ENCODE data around the gene RNFT2.

The RNFT2 gene

DNA sequence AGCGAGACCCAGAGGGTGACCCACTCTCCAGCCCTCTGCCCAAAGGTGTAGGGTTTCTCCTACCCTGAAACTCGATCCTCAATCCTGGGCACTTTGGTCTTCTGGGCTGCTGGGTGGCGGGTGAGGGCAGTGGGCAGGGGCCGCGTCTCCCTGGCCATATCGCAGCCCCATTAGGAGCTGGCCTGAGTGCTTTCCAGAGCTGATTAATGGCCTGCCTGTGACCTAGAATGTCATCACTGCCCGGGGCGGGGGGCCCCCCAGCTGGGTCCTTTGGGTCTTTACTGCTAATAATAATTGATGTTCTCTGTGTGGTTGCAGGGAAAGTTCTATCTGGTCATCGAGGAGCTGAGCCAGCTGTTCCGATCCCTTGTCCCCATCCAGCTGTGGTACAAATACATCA, 95.4 kb downstream of the RNFT2 start:
- no peak for DNase-seq (ENCODE audit: low spot score)

DNA sequence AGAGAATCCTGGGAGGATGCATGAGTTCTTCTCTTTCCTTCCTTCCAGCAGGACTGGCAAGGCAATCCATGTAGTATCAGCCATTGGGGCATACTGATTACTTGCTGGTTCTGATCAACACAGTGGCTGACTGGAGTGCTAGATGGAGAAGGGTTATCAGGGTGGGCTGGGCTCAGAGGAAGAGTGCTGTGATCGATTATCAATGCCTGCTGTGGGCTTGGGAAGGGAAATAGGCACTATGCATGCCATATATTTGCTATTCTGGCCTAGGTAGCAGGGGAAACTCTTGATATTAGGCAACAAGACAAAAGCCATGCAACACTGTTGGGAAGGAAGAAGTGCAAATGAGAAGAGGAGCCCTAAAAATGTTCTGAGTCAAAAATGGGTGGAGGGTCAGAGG, 97.4 kb downstream of the RNFT2 start:
- no peak for DNase-seq (ENCODE audit: low spot score)

DNA sequence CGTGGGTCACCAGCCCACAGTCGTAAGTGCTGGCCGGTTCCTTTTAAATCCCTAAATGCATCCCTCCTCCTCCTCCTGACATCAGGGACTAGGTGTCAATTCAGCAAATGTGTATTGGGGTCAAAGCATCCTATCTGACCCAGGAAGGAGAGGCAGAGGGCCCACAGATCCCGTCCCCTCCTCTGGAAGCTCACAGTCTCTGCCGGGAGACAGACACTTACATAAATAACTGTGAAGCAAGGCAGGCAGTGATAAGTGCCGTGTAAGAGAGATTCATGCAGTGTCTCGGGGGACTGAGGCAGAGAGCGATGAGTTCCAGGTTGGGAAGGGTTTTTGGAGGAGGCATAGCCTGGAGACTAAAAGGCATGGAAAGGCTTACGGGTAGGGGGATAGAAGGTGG, 99.0 kb downstream of the RNFT2 start:
- DNase-seq (ENCODE audit: low spot score): no peak

DNA sequence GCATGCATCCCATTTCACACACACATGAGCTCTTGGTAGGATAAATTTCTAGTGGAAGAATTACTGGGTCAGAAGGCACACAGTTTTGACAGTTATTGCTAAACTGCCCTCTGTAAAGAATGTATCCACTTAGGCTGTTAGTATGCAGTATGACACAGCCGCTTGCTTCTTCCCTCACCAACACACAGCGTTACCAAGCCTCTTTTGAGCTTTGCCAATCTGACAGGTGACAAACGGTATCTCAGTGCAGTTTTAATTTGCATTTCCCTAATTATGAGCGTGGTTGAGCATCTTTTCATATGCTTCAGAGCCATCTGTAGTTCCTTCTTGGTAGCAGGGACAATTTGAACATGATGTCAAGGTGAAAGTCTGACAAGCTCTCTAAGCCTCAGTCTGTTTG, 100.2 kb downstream of the RNFT2 start:
- no peak for DNase-seq (ENCODE audit: low spot score)

DNA sequence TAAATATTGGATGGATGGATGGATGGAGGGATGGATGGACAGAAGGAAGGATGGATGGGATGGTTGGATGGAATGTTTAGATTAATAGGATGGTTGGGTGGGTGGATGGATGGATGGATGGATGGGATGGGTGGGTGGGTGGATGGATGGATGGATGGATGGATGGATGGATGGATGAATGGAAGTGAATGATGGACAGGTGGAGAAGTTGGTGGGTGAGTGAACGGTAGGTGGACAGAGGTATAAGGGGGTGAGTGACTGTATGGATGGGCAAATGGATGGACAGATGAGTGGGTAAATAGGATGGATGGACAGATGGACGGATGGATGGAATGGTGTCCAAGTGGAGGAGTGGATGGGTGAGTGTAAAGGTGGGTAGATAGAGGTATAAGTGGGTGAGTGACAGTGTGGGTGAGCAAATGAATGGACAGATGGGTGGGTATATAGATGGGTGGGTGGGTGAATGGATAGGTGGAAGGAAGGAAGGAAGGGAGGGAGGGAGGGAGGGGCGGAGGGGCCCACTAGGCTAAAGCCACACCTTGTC, 101.2 kb downstream of the RNFT2 start:
- no peak for DNase-seq (ENCODE audit: low spot score)

DNA sequence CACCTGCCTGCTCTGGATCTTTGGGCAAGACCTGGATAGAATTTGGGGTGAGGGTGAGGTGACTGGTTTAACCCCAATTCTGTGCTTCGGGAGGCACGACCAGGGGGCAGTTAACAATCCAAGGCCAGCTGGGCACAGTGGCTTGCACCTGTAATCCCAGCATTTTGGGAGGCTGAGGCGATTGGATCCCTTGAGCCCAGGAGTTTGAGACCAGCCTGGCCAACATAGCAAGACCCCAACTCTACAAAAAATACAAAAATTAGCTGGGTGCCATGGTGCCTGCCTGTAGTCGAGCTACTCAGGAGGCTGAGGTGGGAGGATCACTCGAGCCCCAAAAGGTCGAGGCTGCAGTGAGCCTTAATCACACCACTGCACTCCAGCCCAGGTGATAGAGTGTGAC, 105.0 kb downstream of the RNFT2 start:
- DNase-seq (ENCODE audit: low spot score): no peak

DNA sequence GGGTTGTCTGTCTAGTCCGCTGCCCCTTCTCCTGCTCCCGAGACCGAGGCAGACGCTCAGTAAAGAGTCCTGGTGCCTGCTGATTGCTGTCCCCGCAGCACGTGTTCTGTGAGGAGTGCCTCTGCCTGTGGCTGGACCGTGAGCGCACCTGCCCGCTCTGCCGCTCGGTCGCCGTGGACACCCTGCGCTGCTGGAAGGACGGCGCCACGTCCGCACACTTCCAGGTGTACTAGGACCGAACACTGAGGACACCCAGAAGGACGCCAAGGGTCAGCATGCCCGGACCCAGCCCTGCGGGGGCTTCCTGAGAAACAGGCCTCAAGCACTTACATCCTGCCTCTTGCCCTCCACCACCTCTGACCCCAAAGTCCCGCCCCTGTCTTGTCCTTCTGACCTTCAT, 111.1 kb downstream of the RNFT2 start:
- DNase-seq (ENCODE audit: low spot score): no peak

DNA sequence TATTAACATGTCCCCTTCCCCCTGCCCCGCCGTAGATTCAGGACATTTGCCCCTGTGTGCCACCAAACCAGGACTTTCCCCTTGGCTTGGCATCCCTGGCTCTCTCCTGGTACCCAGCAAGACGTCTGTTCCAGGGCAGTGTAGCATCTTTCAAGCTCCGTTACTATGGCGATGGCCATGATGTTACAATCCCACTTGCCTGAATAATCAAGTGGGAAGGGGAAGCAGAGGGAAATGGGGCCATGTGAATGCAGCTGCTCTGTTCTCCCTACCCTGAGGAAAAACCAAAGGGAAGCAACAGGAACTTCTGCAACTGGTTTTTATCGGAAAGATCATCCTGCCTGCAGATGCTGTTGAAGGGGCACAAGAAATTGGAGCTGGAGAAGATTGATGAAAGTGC, 114.2 kb downstream of the RNFT2 start:
- no peak for DNase-seq (ENCODE audit: low spot score)

DNA sequence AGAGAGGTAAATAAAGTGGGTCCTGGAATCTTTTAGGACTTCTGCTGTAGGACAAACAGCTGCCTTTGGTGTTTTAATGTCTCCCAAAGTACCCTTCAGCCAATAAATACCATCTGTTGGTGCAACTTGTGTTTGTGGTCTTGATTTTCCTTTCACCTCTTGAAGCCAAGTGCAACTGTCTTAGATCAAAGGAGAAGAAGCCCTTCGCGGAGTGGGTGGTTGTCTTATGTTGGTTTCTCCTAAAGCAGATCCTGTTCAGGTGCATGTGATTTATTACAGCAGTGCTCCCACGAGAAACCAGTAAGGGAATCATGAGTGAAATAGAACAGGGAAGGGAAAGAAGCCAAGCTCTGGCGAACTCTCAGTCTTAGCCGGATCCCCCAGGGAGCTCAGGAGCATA, 115.4 kb downstream of the RNFT2 start:
- no peak for DNase-seq (ENCODE audit: low spot score)

DNA sequence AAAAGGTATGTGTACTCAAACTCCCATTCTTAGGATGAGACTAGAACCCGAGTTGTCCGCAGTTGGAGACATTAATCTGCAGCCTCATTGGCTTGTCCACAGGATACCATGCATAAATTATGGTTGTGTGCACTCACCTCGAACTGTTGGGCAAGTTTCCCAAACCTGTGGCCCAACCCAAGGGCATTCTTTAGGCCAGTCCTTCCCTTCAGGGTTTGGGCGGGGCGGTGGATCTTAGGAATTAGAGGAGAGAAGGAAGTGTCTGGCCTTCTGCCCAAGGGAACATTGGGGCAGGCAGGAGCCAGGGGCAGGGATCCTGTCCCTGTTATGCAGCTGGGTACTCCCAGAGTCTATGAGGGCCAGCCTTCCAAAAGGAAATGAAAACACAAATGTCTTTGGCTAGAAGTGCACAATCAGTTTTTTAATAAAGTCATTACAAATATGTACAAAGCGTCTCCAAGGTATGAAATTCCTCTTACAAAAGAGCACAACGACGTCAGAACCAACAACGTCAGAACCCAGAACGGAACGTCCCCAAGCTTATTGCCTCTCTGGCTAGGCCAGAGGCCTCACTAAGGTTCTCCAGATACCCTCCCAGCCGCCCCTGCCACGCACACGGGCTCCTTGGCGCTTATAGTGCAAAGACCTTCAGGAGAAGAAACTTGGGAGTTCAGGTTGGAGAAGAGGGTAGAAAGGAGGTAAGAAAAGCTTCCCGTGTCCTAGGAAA, 117.8 kb downstream of the RNFT2 start:
- no peak for DNase-seq (ENCODE audit: low spot score)

DNA sequence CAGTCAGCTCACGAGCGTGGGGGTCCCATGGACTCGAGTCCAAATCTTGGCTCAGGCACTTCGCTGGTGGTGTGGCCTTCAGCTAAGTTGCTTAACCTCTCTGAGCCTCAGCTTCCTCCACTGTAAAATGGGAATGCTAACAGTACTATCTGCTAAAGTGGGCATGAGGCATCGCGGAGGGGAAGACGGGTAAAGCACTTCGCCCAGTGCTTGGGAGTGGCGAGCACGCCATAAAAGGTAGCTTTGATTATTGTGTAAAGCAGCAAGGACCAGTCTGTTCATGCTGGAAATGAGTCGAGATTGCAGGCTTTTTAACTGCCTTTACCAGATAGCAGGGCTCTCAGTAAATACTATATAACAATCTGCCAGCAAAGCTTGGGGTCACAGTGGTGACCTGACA, 118.6 kb downstream of the RNFT2 start:
- no peak for DNase-seq (ENCODE audit: low spot score)

DNA sequence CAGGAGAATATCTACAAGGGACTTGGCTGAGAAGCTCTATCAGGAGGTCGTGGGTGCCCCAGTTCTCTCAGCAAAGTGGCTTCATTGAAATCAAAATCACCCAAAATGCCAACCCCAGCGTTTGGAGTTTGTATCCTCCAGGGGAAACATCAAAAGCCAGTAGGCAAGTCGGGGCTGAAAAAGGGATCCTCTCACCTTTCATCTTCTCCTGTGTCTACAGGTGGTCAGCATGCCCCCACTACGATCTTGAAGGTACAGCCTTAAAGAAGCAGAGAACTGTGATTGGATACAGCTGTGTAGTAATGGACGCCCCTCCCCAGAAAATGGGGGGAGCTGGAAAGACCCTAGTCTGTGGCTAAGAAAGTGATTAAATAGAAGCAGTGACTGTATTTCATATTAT, 121.0 kb downstream of the RNFT2 start:
- DNase-seq (ENCODE audit: low spot score): no peak

DNA sequence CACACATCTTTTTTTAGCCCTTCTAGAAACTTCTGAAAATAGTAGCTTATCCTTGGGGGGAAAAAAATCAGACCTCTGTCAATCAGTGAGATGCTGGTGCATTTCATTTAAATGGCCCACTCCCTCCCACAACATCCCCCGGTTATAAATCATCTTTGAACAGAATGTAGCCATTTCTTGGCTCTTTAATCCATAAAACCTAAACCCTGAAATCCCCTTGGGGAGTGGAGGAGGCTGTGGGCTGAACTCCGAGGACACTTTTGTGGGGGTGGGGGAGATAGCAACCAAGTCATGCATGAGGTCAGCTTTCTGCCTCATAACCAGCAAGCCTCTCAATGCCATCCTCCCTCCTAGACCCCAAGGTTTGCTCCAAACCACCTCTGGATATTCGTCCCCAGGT, 122.1 kb downstream of the RNFT2 start:
- no peak for DNase-seq (ENCODE audit: low spot score)

DNA sequence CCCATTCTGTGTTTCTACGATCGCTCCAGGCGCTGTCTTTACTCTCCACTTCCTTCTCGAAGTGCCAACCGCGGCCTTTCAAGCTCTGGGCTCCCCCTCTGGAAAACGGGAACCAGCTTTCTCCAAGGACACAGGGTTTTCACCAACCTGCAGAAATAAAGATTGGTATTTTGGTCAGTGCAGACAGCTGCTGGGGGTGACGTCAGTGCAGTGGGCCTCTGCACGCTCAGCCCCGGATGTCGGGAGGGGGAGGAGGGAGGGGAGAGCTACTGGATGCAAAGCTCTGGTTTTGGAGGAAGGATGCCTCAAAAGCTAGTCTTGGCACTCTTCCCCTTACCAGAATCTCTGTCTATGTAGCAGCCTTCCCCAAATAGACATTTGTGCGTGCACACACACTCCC, 123.2 kb downstream of the RNFT2 start:
- DNase-seq (ENCODE audit: low spot score): no peak

DNA sequence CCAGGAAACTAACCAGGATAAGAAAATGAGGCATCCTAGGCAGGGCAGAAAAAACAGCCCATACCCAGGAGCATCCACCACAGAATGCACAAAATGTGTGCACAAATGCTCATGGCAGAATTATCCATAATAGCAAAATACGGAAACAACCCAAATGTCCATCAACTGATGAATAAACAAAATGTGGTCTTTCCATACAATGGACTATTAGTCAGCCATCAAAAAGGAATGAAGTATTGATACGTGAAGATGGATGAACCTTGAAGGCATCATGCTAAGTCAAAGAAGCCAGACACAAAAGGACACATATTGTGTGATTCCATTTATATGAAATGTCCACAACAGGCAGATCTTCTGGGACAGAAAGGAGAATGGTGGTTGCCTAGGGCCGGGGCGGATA, 124.1 kb downstream of the RNFT2 start:
- no peak for DNase-seq (ENCODE audit: low spot score)

DNA sequence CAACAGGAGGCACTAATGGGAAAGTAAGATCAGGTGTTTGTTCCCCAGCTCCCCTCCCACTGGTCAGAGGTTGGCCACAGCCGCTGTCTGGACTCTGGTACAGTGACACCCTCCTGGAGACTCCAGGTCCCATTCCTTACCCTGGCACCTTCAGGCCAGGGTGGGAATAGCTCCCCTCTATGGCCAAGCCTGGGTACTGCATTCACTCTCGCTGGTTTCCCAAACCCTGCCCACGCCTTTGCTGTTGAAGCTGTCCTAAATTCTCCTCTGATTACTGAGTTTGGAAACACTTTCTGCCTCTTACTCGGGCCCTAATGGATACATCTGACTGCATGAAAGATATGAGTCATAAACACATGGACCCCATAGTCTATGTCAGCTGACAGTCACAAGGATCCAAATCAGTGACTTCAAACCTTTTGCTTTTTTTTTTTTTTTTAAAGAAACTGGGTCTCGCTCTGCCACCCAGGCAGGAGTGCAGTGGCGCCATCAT, 125.2 kb downstream of the RNFT2 start:
- DNase-seq (ENCODE audit: low spot score): no peak

DNA sequence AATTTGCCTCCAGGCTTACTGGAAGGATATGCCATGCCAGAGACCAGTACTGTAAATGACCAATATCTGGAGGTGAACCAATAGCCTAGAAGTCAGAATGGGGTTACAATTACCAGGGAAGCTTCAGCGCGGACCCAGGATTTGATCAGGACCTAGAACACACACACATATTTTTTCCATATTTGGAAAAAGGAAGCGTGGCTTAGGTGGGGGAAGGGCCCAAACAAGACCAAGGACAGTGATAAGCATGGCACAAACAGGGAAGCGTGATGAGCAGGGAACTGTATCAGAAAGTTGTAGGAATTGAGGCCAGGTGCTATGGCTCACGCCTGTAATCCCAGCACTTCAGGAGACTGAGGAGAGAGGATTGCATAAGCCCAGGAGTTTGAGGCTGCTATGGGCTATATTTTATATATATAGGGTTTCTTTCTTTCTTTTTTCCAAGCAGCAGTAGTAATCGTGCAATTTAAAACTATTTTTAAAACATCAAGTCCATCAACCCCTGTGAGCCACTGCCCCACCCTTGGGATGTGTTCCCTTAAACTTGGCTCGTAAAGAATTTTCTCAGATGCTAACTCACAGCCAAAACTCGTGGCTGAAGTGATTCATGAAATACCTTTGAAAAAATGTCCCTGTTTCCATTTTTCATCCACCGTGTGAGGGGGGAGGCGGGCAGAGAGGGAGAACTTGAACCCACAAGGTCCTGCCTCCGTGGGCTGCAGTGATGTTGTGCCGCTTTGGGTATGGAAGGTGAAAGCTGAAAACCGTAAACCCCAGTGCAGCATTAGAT, 126.5 kb downstream of the RNFT2 start:
- no peak for DNase-seq (ENCODE audit: low spot score)

DNA sequence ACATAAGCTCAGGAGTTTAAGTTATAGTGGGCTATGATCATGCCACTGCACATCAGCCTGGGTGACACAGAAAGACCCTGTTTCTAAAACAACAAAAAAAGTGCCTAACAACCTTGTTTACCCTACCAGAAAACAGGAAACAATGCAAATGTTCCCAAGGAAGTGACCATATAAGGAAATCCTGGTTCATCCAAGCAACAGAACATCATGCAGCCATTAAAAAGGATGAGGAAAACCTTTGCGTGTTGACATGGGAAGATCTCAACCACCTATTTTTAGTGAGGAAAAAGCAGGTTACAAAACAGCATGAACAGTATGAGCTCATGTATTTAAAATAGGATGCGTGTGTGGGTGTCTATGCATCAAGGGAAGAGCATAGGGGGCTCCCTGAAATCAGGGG, 129.4 kb downstream of the RNFT2 start:
- DNase-seq (ENCODE audit: low spot score): no peak

DNA sequence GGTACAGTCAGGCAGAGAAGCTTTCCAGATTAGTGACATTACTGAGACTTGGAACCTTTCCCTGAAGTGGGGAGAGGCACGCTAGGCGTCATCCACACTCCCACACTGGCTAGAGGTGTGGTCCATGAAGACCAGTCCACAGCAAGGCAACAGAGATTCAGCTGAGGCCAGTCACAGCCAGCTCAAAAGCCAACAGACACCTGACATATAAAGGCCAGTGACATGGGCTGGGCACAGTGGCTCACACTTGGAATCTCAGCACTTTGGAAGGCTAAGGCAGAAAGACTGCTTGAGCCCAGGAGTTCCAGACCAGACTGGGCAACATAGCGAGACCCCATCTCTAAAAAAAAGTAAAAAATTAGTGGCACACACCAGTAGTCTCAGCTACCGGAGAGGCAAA, 132.2 kb downstream of the RNFT2 start:
- no peak for DNase-seq (ENCODE audit: low spot score)

DNA sequence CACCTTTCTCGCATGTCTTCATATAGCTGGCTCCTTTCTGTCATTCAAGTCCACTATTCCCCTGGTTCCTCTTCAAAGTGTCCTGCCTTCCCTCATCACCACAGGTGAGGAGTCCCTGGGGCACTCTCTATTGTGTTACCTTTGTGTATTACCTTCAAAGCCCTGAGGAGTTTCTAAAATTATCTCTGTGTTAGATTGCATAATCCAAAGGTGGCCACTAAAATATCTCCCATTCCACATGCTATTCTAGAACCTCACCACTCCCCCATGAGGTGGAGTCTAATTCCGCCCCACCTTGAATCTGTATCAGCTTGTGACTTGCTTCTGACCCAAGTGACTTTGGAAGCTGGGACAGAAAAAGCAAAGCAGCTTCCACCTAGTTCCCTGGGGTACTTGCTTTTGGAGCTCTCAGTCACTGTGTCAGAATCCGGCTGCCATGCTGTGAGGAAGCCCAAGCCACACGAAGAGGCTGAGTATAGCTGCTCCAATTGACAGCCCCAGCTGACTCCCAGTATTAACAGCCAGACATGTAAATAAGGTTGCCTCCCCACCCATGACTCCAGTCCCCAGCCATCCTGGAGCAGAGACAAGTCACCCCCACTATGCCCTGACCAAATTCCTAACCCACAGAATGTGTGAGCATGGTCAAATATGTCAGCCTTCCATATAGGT, 136.3 kb downstream of the RNFT2 start:
- DNase-seq (ENCODE audit: low spot score): no peak

DNA sequence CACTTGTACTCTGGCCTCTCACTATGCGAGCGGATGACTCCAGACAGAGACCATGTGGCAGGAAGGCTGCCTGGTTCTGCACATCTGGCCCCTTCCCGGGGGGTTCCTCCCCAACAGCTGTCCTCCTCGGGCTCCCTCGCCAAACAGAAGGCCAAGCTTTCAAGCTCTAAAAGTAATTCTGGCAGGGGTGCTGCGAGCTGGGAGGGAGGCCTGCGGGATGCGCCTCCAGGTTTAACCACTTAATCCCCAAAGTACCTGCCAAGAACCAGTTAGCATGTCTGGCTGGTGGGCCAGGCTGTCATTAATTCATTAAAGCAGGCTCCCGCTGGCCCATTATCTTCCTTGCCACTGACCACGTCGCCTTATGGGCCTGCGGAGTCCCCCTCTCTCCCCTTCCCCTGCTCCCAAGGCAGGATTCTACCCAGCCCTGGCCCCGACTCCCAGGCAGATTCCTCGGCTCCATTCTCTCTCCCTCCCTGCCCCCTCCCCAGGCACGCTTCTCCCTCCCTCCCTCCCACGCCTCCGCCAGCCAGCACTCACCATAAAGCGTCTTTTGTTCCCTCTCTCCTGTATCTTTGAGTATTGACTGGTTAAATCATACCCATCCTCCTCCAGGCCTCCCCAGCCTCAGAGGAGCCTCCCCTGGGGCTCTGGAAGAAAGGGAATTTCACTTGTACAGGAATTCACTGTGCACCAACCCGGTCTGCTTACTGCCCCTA, 138.2 kb downstream of the RNFT2 start:
- no peak for DNase-seq (ENCODE audit: low spot score)

Measured in activated CD4-positive, alpha-beta T cell treated with anti-CD3 and anti-CD28 coated beads, Interleukin-2, Interleukin-4, amounts not matched to agents 100 ng/mL and 50 ng/mL, durations not matched to agents 16 hours and 8 hours (primary cell).